ENCODE measurements around the gene ADGRL3.
"Not testable (repeated sequence)": the region's sequence is repeated elsewhere in the genome, so short reads cannot be mapped to it uniquely, and the experiment has no call there.

DNA sequence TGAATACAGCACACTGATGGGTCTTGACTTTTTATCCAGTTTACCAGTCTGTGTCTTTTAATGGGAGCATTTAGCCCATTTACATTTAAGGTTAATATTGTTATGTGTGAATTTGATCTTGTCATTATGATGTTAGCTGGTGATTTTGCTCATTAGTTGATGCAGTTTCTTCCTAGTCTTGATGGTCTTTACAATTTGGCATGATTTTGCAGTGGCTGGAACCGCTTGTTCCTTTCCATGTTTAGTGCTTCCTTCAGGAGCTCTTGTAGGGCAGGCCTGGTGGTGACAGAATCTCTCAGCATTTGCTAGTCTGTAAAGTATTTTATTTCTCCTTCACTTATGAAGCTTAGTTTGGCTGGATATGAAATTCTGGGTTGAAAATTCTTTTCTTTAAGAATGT, 558.5 kb downstream of the ADGRL3 start:
- TF ChIP-seq, protein P1, sequence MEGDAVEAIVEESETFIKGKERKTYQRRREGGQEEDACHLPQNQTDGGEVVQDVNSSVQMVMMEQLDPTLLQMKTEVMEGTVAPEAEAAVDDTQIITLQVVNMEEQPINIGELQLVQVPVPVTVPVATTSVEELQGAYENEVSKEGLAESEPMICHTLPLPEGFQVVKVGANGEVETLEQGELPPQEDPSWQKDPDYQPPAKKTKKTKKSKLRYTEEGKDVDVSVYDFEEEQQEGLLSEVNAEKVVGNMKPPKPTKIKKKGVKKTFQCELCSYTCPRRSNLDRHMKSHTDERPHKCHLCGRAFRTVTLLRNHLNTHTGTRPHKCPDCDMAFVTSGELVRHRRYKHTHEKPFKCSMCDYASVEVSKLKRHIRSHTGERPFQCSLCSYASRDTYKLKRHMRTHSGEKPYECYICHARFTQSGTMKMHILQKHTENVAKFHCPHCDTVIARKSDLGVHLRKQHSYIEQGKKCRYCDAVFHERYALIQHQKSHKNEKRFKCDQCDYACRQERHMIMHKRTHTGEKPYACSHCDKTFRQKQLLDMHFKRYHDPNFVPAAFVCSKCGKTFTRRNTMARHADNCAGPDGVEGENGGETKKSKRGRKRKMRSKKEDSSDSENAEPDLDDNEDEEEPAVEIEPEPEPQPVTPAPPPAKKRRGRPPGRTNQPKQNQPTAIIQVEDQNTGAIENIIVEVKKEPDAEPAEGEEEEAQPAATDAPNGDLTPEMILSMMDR (IDR thresholded peaks at IDR 0.05), result not testable (repeated sequence)
- not testable (repeated sequence) for TF ChIP-seq POLR2A, EP300, POLR2AphosphoS5 (IDR thresholded peaks at IDR 0.05)
